ENCODE measurements around the gene CNTNAP5.

- no peak for TF ChIP-seq ZNF274 (IDR thresholded peaks at IDR 0.05; ENCODE audit: low read depth, low read length)
- no peak for TF ChIP-seq SUZ12 (IDR thresholded peaks at IDR 0.05; ENCODE audit: extremely low read depth, insufficient read depth, insufficient read length)
- TF ChIP-seq YY1 (IDR thresholded peaks at IDR 0.05; ENCODE audit: insufficient read depth, insufficient read length), result no peak
Measured at GRCh38 chr2:124048102-124048501, 23.0 kb downstream of the CNTNAP5 start.
